Stimulated activated CD8-positive, alpha-beta memory T cell treated with anti-CD3 and anti-CD28 coated beads, Interleukin-12 subunit alpha, Interleukin-12 subunit beta, amount 100 ng/mL, for 1 hour (primary cell): ENCODE data around the gene DTX3.
"Not testable (repeated sequence)": the region's sequence is repeated elsewhere in the genome, so short reads cannot be mapped to it uniquely, and the experiment has no call there.

ENCODE experiments used
- DNase-seq: peaks from one replicate; pipeline ENCODE4 v3.0.0-alpha.2; 2020; ENCODE audit warnings: low read depth

DTX3 gene

GRCh38 chr12:57607958-57608663, 3.5 kb downstream of the DTX3 start:
- no peak for DNase-seq

GRCh38 chr12:57609101-57609780, 4.6 kb downstream of the DTX3 start:
- DNase-seq = no peak

- no peak for DNase-seq
These were observed 5.3 kb downstream of the DTX3 start for GRCh38 chr12:57609781-57610553.

DNA sequence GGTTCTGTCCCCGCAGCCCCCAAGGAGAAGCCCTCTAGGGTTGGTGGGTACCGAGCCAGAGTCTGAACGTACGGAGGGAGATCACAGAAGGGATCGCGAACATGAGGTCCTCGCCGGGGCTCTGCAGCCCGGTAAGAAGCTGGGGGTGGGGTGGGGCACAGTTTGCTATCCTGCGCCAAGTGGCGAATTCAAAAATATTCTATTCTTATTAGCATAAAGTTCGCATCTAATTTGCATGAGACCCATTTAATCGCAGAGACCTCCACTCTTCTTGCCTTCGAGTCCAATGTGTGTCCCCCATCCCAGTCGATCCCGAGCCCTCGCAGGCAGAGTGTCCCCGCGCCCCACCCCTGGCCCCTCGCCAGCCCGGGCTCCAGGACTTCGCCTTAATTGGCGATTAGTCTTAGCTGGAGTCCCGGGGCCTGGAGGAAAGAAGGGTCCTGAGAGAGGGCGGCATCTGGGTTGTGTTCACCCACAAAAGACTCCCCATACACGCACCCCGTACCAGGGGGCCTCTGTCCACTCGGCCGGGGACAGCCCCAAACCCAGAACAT, 6.0 kb downstream of the DTX3 start:
- no peak for DNase-seq

GRCh38 chr12:57611108-57611826, 6.6 kb downstream of the DTX3 start, which contains the start of gene ARHGEF25:
ARHGEF25 (plus strand) TSS chr12:57611435; CDS start chr12:57611895, 460 bp downstream.
- no peak for DNase-seq

GRCh38 chr12:57611827-57612710, 7.4 kb downstream of the DTX3 start:
- DNase-seq = no peak

DNA sequence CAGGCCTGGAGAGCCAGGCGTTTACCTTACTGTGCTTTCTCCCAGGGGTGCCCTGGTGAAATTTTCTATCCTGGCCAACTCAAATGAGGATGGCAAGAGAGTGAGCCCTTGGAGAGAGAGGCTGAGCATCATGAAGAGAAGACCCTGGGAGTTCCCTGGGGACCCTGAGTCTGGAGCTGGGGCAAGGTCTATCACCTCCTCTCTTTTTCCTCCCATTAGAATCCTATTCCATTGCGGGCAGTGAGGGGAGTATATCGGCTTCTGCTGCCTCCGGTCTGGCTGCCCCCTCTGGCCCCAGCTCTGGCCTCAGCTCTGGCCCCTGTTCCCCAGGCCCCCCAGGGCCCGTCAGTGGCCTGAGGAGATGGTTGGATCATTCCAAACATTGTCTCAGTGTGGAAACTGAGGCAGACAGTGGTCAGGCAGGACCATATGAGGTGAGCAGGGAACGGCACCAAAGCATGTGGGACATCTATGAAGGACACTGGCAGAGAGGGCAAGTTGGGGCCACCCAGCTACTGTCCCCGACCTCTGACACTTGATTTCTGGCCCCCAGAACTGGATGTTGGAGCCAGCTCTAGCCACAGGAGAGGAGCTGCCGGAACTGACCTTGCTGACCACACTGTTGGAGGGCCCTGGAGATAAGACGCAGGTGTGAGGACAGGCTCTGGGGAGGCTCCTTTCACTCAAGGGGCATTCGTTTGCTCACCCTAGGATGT, 8.2 kb downstream of the DTX3 start:
- DNase-seq = no peak

DNA sequence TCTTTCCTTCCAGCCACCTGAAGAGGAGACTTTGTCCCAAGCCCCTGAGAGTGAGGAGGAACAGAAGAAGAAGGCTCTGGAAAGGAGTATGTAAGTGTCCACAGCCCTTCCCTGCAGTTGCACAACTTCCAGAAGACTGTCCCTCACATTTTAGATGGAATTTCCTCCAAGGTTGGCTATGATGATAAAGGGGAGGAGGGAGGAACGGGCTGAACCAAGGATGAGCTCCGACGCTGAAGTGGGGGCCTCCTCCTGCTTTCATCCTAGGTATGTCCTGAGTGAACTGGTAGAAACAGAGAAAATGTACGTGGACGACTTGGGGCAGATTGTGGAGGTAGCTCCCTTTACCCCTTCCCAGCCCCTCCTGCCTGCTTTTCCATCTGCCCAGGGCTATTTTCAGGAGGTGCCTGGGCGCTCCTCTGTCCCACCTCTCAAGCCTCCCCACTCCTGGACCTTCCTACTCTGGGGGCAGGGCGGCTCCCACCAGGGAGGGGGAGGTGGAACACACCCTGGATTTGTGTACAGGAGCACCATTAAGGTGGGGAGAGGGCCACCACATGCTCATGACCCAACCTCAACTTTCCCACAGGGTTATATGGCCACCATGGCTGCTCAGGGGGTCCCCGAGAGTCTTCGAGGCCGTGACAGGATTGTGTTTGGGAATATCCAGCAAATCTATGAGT, 8.9 kb downstream of the DTX3 start:
- DNase-seq = no peak

- DNase-seq = no peak
These were observed 9.7 kb downstream of the DTX3 start for GRCh38 chr12:57614178-57614947.

DNA sequence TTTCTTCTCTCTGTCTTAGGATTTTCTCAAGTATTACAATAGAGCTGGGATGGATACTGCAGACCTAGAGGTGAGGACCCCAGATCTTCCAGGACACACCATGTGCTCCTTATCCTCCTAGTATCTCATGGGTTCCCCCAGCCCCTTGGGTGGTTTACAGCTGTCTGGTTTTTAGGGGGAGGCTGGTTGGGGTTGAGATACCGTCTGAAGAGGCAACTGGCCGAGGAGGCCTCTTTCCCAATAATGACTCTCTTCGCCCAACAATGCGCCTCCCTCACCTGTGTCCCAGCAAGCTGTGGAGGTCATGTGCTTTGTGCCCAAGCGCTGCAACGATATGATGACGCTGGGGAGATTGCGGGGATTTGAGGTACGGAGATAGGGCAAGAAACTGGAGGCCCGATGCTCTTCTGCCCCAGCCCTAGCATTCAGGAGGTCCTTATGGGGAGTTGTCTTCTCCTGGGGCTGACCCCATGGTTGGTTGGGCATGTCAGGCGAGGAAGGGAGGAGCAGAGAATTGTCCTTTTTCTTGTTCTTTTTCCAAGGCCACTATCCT, 10.4 kb downstream of the DTX3 start:
- no peak for DNase-seq

DNA sequence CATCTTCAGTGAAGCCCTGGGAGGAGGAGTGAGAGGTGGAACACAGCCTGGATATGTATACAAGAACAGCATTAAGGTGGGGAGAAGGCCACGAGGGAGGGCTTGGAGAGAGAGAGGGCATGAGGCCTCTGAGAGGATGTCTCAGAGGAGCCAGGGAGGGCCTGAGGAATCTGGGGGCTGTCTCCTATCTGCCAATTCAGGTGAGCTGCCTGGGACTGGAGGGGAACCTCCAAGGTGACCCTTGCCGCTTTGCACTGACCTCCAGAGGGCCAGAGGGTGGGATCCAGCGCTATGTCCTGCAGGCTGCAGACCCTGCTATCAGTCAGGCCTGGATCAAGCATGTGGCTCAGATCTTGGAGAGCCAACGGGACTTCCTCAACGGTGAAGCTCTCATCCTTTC, 11.0 kb downstream of the DTX3 start:
- DNase-seq = no peak

- DNase-seq = no peak
These were observed 11.9 kb downstream of the DTX3 start for GRCh38 chr12:57616383-57617101.

DNA sequence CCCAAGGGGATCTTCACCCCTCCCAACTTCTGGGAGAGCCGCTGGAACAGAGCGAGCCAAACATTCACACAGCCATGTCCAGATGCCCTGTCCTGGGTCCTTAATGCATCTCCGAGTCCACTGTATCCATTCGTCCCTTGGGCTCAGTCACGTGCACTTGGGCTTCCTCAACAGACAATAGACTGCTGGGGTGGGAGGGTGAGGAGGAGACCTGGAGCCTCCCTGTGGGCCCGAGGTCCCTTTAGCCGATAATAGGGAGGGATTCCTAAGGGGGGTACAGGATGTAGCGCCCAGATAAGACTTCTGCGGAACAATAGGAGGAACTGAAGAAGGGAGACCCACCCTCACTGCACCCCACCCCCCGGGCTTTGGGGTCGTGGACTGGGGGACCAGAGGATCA, 13.3 kb downstream of the DTX3 start:
- DNase-seq = no peak

GRCh38 chr12:57618431-57618830, 13.8 kb downstream of the DTX3 start:
- DNase-seq = not testable (repeated sequence)

- no peak for DNase-seq
These were observed 14.4 kb downstream of the DTX3 start for GRCh38 chr12:57618966-57619433.

DNA sequence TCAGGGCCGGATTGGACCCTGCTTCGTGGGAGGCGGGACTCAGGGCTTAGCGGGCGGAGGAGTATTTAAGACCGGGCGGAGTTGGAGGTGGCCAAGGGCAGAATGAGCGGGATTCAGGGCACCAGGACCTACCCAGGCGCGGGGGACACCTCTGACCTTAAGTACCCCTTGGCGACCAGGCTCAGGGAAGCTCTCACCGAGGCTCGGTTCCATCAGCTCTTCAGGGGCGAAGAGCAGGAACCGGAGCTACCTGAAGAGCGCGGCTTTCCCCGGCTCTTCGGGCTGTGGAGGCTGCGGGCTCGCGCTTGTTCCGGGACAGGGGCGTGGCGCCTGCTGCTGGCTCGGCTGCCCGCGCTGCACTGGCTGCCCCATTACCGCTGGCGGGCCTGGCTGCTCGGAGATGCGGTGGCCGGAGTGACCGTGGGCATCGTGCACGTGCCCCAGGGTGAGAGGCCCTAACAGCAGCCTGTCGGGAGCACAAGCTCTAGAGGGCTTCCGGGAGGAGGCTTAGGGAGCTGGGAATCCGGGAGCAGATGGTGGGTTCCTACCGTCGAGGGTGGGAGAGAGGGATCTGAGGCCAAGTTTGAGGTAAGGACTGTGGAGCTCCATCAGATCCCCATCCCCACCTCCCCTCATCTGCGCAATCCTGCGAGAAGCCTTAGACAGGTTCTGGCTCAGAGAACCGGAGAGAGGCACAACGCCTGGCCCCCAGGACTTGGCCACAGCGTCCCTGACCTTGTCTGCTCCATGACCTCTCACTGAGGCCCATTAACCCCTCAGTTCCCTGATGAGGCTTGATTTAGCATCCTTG, 15.0 kb downstream of the DTX3 start:
- no peak for DNase-seq
